GM18870 (cell line): ENCODE results near the gene GPAT2.
A peak's percentile ranks its signal among the peaks of the same experiment; 100 is the strongest.
"Not testable (repeated sequence)": the region's sequence is repeated elsewhere in the genome, so short reads cannot be mapped to it uniquely, and the experiment has no call there.

Source experiments
- ATAC-seq: cut with Tn5 transposase; IDR thresholded peaks from one replicate; pipeline ENCODE4 v1.9.1; 2021; ENCODE audit warnings: moderate library complexity; ENCODE audit not compliant: unreplicated experiment

The GPAT2 gene

DNA sequence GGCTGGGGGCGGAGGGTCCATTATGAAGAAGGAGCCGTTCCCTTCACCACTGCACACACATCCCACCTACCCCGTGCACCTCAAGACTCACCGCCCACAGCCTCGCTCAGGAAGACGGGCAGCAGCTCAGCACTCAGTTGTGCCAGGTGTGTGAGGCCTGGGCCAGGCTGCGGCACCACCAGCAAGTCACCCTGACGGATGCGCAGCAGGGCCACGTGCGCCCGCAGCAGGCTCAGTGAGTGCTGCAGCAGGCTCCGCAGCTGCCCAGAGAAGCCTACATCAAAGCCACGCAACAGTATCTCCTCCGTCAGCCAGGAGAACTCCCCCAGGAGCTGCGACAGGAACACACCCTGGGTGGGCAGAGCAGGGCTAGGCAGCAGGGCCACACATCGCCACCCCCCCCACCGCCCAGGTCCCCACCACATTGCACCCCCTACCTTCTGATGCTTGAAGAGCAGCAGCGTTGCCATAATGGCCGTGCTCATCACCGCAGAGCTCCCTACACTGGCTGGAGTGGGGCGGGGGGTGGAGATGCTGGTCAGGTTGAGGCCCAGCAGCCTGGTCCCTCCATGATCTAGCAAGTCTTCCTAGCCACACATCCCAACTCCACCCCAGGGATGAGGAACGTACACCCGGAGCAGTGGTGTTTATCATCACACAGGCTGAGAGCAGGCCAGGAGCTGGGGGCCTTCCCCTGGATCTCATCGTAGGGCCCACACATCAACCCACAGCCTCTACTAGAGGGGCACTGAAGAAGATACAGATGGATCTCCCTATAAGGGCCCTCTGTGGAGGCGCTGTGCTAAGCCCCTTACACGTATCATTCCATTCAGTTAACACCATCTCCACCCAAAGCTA lies 10.2 kb downstream of the GPAT2 start:
- ATAC-seq, result no peak

DNA sequence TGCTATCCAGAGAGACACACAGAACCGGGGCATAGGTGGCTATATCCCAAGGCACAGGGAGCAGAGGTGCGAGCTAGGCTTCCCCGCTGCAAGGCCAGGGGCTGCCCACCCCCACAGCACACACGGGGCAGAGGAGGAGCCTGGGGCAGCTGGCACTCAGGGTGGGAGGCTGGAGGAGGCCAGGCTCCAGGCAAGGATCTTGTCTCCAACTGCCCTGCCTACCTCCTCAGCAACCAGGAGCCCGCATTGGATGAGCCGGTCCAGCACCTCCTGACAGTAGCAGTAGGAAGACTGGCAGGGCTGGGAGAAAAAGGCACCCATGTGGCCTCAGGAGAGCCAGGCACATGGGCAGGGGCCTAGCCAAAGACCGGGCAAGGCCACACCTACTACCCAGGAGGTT lies 11.0 kb downstream of the GPAT2 start:
- not testable (repeated sequence) for ATAC-seq

DNA sequence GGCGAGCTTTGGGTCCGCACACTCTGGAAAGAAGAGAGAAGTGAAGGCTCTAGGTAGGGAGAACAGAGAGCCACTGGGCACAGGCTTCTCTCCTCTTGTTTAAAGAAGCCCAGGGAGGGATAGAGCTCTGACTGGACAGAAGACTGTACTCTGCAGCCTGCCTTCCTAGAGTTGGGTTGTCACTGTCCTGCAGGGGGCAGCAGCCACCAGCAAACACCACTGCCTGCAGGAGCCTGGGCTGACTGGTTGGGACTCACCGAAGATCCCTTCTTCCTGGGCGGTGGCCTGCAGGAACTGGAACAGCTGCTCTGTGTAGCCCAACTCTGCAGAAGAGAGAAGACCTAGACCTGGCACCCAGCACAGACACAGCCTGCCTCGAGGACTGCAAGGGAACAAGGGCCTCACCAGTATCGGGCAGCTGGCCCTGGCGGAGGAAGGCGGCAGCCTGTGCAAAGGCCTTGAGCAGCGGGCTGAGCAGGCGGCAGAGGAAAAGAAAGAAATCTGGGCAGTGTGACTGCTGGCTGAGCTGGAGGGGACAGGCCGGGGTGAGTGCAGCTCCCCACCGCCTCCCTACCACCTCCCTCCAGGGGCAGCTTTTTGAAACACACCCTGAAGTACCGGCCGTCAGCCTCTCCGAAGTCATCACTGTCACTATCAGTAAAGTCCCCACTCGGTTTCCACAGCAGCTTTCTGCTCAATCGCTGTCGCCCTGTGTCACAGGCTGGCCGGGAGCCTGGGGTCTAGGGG lies 11.8 kb downstream of the GPAT2 start:
- not testable (repeated sequence) for ATAC-seq

DNA sequence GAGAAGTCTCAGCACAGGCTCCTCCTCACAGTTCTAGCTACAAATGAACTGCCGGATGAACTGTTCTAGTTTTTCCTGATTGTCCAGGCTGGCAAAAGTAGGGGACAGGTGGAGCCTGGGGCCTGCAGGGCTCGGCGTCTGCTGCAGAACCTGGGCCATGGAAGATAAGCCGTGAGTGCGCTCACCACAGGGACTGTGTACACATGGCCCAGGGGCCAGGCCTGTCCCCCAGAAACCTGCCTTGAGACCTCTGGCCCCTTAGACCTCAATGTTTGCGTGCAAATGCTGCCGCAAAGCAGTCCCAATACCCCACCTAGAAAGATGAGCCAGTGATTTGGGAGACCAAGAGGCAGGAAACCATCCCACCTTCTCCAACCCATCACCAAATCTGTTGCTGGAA lies 12.6 kb downstream of the GPAT2 start:
- ATAC-seq, result not testable (repeated sequence)

DNA sequence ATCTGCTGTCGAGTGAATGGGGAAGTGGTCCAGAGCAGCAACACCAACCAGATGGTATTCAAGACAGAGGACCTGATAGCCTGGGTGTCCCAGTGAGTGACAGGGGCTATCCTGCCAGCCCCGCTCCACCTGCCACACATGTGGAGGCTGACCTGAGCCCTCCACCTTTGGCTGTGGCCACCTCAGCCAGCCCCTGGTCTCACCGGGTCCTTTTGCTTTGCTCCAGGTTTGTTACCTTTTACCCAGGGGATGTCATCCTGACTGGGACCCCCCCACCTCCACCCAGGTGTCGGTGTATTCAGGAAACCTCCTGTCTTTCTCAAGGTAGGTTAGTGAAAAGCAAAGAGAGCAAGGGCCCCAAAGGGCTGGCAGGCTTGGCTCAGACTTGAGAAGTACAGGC lies 13.6 kb downstream of the GPAT2 start:
- ATAC-seq, result not testable (repeated sequence)

DNA sequence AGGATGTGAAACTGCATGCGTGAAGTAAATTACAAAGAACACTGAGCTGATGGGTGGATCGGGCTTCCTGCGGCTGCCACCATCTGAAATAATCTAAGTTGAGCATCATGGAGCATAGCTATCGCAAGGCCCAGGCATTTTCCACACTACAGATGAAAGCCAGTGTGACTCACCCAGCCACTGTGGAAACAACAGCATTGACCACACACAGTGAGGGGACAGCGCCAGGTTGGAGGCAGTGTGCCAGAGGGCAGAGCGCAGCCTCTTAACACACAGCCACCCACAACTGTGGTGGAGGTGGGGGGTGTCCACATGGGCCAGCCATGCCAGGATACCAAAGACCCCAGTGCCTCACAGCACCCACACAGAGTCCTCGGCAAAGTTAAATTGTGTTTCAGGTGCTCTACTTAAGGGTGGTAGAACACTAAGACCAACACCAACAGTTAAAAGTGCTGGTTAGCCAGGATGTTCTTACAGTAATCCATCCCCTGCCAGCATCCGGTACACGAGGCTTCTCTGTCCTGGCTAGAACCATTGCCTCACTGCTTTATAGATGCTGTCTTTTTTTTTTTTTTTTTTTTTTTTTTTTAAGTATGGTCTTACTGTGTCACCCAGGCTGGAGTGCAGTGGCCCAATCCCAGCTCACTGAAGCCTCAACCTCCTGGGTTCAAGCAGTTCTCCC lies 14.7 kb downstream of the GPAT2 start:
- ATAC-seq, result not testable (repeated sequence)

DNA sequence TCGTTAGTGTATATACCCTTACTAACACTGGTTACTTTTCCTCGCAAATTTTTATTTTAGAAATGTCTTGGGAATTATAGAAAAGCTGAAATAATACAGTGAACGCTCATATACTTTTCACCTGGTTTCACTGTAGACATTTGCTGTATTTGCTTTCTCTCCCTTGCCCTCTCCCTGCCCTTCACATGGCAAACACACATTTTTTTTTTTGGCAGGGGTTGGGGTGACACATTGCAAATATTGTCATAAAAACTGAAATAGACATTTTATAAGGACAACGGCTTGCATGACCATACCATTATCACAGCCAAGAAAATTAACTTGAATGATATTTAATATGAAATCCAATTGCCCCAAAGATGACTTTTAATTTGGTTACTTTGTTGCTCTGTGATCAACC lies 18.4 kb downstream of the GPAT2 start:
- ATAC-seq, result not testable (repeated sequence)

DNA sequence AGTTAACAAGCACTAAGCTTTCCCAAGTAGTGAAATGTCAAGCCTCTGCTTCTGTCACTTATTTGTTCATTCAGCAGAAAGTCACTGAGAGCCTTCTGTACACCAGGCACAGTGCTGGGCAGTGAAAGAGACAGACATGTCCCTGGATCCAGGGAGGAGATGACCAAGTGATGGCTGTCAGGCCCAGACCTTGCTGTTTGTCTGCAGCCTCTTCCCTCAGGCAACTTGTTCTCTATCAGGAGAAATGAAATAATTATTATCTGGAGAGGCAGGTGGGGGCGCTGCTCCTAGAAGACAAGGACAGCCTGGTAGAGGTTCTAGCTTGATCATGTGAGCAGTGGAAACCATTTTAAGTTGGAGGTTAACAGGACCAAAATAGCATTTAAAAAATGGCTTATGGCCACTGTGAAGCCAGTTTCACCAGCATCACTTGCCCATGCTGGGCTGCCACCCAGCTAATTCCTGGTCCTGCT lies 21.9 kb downstream of the GPAT2 start:
- ATAC-seq, result not testable (repeated sequence)

DNA sequence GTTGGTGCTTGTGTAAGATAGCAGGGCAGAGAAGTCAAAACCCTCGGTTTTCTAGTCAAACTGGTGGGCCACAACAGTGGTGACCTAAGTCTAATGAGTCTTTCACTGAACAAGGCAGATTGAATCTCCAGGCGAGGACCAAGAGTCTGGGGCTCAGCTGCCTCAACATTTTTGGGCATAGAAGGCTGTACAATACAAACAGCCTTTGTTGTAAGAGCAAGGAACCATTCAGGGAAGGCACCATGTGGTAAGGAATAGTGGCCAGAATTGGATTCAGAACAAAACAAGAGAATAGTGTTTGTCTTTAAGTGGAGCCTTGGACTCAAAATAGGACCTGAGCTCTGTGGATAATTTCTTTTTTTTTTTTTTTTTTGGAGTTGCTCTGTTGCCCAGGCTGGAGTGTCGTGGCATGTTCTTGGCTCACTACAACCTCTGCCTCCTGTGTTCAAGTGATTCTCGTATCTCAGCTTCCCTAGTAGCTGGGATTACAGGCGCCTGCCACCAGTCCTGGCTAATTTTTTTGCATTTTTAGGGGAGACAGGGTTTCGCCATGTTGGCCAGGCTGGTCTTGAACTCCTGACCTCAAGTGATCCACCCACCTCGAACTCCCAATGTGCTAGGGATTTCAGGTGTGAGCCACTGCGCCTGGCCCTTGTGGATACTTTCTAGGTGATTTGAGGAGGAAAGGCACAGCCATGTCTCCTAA lies 22.5 kb downstream of the GPAT2 start:
- not testable (repeated sequence) for ATAC-seq

DNA sequence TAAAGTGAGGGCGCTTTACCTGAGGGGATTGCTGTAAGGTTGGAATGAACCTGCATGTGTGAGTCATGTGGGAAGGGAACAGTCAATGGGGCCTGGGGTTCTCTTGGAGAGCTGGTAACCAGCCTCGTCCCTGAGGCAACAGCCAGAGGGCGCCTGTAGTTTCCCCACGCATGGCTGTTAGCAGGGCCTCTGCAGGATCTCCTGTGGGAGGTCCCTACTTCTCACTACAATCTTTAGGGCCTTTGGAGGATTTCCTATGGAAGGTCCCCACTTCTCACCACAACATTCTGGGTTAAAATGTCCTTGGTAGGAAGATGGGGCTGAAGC lies 23.6 kb downstream of the GPAT2 start:
- not testable (repeated sequence) for ATAC-seq

DNA sequence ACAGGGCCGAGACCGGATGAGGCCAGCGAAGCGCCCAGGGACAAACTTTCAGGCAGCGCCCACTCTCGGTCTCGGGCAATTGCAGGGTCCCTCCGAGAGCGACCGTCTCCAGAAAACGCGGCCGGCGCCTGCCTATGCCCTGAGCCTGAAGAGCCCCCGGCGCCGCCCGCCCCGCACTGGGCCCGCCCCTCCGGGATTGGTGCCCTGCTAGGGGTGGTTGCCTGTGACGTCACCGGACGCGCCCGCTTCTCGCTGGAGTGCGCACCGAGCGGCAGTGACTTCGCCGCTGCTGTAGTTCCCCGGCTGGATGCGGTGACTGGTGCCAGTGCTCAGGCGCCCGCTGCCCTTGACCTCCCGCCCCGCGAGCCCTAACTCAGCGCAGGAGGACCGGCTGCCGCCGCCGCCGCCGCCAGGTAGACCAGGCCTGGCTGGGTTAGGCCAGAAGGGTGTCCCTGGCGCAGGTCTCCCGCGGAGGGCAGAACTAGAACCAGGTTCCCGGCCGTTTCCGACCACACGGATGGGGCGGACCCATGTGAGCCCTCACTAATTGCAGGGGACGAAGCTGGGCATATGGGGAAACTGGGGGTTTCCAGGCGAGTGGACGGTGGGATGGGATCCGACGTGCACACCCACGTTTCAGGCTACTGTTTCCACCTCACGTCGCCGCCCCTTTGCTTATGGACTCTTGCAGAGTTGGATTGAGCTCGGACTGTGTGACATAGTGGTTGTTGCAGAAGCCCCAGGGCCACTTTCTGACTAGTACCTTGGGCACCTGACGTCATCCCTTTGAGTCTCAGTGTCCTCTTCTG lies 24.2 kb downstream of the GPAT2 start:
- peak; percentile 85 for ATAC-seq

DNA sequence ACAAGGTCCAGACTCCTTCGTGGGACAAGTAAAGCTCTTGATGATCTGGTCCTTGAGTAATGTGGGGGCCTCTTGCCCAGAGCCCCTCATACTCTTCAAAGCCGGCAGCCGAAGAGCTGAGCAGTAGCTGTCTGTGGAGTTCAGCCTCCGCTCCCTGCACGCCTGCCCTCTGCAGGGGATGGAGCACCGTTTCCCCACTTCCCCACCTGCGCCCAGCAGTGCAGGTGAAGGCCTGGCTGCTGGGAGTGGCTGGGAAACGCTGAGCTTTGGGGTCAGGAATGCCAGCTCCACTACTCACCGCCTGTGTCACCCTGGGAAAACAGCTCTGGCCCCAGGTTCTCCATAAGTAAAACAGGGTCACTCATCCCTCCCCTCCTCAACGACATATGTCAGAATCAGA lies 24.9 kb downstream of the GPAT2 start:
- ATAC-seq, result not testable (repeated sequence)

DNA sequence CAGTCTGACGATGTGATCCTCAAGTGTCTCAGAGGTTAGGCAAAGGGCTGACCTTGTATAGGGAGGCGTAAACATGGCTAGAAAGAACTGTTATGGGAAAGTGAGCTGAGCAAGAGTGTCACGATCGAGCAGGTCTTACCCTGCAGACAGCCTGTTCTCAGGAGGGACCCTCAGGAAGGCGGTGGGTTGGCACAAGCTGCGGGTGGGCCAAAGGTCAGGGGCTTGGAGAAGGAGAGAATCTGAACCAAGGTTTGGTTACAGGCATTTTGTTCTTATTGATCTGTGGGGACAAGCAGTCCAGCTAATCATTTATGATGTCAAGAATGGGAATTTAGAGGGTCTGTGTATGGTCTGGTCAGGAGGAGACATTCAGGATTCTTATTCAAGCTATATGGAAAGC lies 26.7 kb downstream of the GPAT2 start:
- not testable (repeated sequence) for ATAC-seq

DNA sequence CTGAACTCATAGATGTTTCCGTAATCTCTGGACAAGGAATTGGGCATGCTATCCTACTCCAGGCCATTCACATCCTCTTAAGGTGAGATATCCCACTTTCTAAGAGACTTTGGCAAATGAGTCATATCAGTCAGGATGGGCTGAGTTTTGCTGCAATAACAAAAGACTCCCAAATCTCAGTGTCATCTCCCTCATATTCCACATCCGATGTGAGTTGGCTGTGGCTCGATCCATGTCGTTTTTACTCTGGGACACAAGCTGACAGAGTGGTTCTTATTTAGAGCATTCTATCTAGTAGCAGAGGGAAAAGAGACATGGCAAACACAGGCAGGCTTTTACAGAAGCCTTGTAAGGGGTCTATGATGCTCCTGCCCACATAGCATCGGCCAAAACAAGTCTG lies 28.5 kb downstream of the GPAT2 start:
- not testable (repeated sequence) for ATAC-seq

DNA sequence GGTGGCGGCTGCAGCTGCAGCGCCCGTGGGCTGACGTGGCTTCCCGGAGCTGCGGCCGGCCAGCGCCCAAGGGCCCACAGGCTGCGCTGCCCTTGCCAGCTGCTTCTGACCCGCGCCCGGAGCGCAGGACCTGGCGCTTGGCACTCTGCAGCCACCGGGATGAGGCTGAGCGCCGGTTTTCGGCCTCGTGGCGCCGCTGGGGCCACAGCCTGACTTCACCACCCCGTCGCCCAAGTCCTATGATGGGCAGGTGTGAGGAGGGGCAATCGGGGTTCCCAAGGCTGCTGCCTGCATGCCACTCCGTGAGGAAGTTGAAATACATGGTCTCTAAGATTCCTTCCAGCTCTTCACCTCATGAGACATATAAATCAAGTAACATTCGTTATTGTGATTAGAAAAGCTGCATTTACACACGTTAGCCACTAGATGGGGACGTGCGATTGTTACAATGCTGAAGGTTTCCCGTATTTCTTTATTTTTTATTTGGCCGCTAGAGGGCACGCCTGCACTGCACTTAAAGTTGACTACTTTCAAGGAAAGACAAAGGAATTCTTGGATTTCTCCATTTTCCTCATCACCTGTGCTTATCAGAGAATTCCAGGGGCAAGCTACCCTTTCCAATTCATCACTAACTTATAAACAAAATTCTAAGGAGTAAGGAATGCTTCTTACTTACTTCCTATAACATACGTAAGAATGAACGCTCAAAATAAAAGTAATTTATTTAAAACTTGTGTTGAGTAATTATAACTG lies 42.0 kb downstream of the GPAT2 start:
- peak; percentile 63 for ATAC-seq

DNA sequence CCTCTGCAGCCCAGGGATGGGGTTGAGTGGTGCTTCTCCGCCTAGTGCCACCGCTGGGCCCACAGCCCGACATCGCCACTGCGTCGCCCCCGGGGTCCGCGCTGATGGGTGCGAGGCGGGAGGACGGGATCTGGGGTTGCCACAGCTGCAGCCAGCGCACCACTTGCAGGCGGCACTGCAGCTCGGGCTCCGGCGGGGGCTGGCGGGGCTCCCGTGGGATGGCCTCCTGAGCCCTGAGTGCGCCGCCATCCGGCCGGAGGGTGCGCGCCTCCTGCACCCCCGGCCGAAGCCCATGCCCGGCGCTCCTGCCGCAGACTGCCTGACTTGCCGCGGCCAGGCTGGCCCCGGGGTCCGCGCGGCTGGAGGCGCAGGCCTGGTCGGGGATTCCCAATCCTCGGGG lies 42.6 kb downstream of the GPAT2 start:
- peak; percentile 18 for ATAC-seq

DNA sequence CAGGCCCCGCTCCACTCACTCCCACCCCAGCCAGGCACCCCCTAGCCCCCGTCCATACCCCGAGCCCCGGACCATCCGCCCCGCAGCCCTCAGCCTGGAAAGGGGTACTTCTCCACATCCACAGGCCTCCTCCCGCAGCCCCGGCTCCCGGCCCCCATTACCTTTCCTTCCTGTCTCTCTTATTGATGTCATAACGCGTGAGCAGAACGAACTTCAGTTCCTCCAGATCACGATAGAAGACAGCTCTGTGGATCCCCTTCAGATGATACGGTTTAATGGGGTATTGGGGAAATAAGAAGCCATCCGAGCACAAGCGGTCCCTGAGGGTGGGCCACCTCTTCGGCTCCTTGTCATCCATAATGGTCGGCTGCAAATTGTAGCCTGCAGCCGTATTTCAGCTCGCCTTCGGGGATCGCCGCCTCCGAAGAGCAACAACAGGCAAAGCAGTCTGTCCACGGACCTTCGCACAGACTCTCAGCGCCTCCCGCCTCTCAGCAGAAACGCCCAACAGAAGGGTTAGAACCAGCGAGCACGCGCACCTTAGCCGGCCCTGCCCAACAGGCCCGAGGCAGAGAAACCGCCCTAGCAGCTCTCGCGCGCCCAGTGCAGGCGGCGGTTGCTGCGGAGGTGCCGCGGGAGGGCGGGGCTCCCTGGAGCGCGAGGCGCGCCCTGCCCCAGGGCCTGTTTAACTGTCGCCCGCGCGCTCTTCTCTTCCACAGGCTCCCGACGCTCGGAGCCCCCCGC lies 43.2 kb downstream of the GPAT2 start, which contains the start of gene ANKRD36C:
ANKRD36C (minus strand) TSS at position 474 of the 744 bp plus-strand sequence; CDS start at position 358, 116 bp downstream.
- ATAC-seq, result peak; percentile 62

DNA sequence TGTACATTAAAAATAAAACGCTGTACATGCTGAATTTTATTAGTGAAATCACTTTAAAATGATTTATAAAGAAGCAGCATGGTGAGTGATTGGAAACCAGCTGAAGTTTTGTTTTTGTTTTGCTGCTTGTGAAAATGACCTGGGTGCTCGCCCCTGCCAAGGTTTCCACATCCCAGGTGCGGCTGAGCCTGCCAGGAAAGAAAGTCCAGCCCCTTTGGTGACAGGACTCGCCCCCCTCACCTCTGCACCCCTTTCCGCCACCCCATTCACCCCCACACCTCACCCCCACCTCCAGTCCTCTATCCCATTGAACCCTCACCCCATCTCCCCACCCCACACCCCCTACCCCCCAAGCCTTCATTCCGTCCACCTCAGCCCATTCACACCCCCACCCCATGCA lies 43.8 kb downstream of the GPAT2 start:
- not testable (repeated sequence) for ATAC-seq
